Superior temporal gyrus (tissue), 1 donor: ENCODE data around the gene SPAG7.

ENCODE experiments used
- DNase-seq: peaks from one replicate; pipeline ENCODE4 v3.0.0-alpha.2; 2016; ENCODE audit errors: extremely low spot score

Gene SPAG7

GRCh38 chr17:4967539-4968485 lies at the start of gene SPAG7:
Gene SPAG7 (minus strand): TSS chr17:4967817. CDS start chr17:4967804, 13 bp downstream.
- DNase-seq, result peak; percentile 99

GRCh38 chr17:5014357-5014756 lies 46.7 kb upstream of the SPAG7 start:
- DNase-seq, result no peak

- no peak for DNase-seq
Measured at GRCh38 chr17:5011928-5012327, 44.3 kb upstream of the SPAG7 start.

GRCh38 chr17:5003214-5003867 lies 35.7 kb upstream of the SPAG7 start:
- DNase-seq, result no peak

GRCh38 chr17:5002121-5002788 lies 34.6 kb upstream of the SPAG7 start:
- DNase-seq, result no peak

- DNase-seq, result no peak
Measured at GRCh38 chr17:5000237-5000639, 32.6 kb upstream of the SPAG7 start.

- DNase-seq, result no peak
Measured at GRCh38 chr17:4999430-5000093, 31.9 kb upstream of the SPAG7 start.

- no peak for DNase-seq
Measured at GRCh38 chr17:4998732-4999429, 31.3 kb upstream of the SPAG7 start.

GRCh38 chr17:4998027-4998731 lies 30.6 kb upstream of the SPAG7 start:
- DNase-seq, result no peak

- peak; percentile 92 for DNase-seq
Measured at GRCh38 chr17:4997302-4998026, 29.8 kb upstream of the SPAG7 start, which contains the start of the genes INCA1 and KIF1C. Gene INCA1 (minus strand): TSS chr17:4997522. CDS start chr17:4994437, 3,085 bp downstream. Gene KIF1C (plus strand): TSS chr17:4997950. CDS start chr17:5000247, 2,297 bp downstream.

- no peak for DNase-seq
Measured at GRCh38 chr17:4994081-4994595, 26.5 kb upstream of the SPAG7 start.

- no peak for DNase-seq
Measured at GRCh38 chr17:4987767-4988567, 20.4 kb upstream of the SPAG7 start.

GRCh38 chr17:4986951-4987766 lies 19.5 kb upstream of the SPAG7 start, which contains the start of gene CAMTA2:
Gene CAMTA2 (minus strand): TSS chr17:4987675. CDS start chr17:4986222, 1,453 bp downstream.
- DNase-seq, result peak; percentile 86

GRCh38 chr17:4986403-4986802 lies 18.8 kb upstream of the SPAG7 start:
- no peak for DNase-seq

GRCh38 chr17:4982305-4982704 lies 14.7 kb upstream of the SPAG7 start:
- no peak for DNase-seq

GRCh38 chr17:4980644-4981216 lies 13.1 kb upstream of the SPAG7 start:
- DNase-seq, result peak; percentile 67

- DNase-seq, result no peak
Measured at GRCh38 chr17:4978726-4979125, 11.1 kb upstream of the SPAG7 start.
